IPS-15b (cell line): ENCODE results near the gene PRRT1.

ENCODE experiments used
- H3K27me3 ChIP-seq: one replicate; pipeline ENCODE4 v1.6.1; 2013; ENCODE audit warnings: low read length; ENCODE audit not compliant: control insufficient read depth, insufficient read depth
- H3K36me3 ChIP-seq: one replicate; pipeline ENCODE4 v1.6.1; 2013; ENCODE audit warnings: low read length; ENCODE audit not compliant: control insufficient read depth, insufficient read depth
- H3K4me1 ChIP-seq: one replicate; pipeline ENCODE4 v1.6.1; 2013; ENCODE audit warnings: mild to moderate bottlenecking, low read length; ENCODE audit not compliant: control insufficient read depth, insufficient read depth
- H3K4me3 ChIP-seq: one replicate; pipeline ENCODE4 v1.5.1; 2013; ENCODE audit warnings: low read depth, low read length
- H3K9ac ChIP-seq: one replicate; pipeline ENCODE4 v1.6.1; 2013; ENCODE audit warnings: low read depth, mild to moderate bottlenecking, low read length
- H3K9me3 ChIP-seq: one replicate; pipeline ENCODE4 v1.6.1; 2013; ENCODE audit warnings: mild to moderate bottlenecking, low read length; ENCODE audit not compliant: control insufficient read depth, insufficient read depth

PRRT1 gene

GRCh38 chr6:32139590-32139989 lies 12.1 kb downstream of the PRRT1 start:
- Histone ChIP-seq H3K4me1 (no peaks in the 10 kb centered on the region), H3K4me3 (no peak overlapping the region), H3K9ac (no peak overlapping the region), H3K36me3 (no peaks in the 10 kb centered on the region), H3K9me3 (no peaks in the 10 kb centered on the region), H3K27me3 (peaks cover 2% of the 10 kb centered on the region)

- Histone ChIP-seq H3K4me1 (no peaks in the 10 kb centered on the region), H3K36me3 (no peaks in the 10 kb centered on the region), H3K4me3 (no peak overlapping the region), H3K9ac (no peak overlapping the region), H3K9me3 (no peaks in the 10 kb centered on the region), H3K27me3 (peaks cover 2% of the 10 kb centered on the region)
Measured at GRCh38 chr6:32137454-32137853, 14.3 kb downstream of the PRRT1 start.

GRCh38 chr6:32133786-32134185 lies 18.0 kb downstream of the PRRT1 start:
- Histone ChIP-seq H3K9ac (no peak overlapping the region), H3K27me3 (peaks cover 2% of the 10 kb centered on the region), H3K4me1 (no peaks in the 10 kb centered on the region), H3K4me3 (no peak overlapping the region), H3K36me3 (no peaks in the 10 kb centered on the region), H3K9me3 (no peaks in the 10 kb centered on the region)

GRCh38 chr6:32132110-32132509 lies 19.6 kb downstream of the PRRT1 start:
- Histone ChIP-seq H3K9me3 (no peaks in the 10 kb centered on the region), H3K27me3 (peaks cover 2% of the 10 kb centered on the region), H3K4me3 (no peak overlapping the region), H3K4me1 (no peaks in the 10 kb centered on the region), H3K9ac (no peak overlapping the region), H3K36me3 (no peaks in the 10 kb centered on the region)

- Histone ChIP-seq H3K27me3 (peaks cover 2% of the 10 kb centered on the region), H3K9me3 (no peaks in the 10 kb centered on the region), H3K36me3 (no peaks in the 10 kb centered on the region), H3K4me3 (no peak overlapping the region), H3K9ac (no peak overlapping the region), H3K4me1 (no peaks in the 10 kb centered on the region)
Measured at GRCh38 chr6:32131439-32131948, 20.2 kb downstream of the PRRT1 start.

GRCh38 chr6:32129297-32130088 lies 22.2 kb downstream of the PRRT1 start:
- Histone ChIP-seq H3K4me3 (peak overlapping the region; percentile 69), H3K9me3 (no peaks in the 10 kb centered on the region), H3K9ac (peak overlapping the region; percentile 37), H3K4me1 (no peaks in the 10 kb centered on the region), H3K36me3 (peaks cover 2% of the 10 kb centered on the region), H3K27me3 (no peaks in the 10 kb centered on the region)

- Histone ChIP-seq H3K9ac (no peak overlapping the region), H3K27me3 (no peaks in the 10 kb centered on the region), H3K4me3 (peak overlapping the region; percentile 69), H3K9me3 (no peaks in the 10 kb centered on the region), H3K4me1 (no peaks in the 10 kb centered on the region), H3K36me3 (peaks cover 5% of the 10 kb centered on the region)
Measured at GRCh38 chr6:32128751-32129296, 22.9 kb downstream of the PRRT1 start.

GRCh38 chr6:32127717-32128592 lies 23.8 kb downstream of the PRRT1 start, which contains the start of gene ATF6B:
TSS of gene ATF6B (minus strand) at chr6:32128246. CDS start at chr6:32128207, 39 bp downstream.
- H3K27me3 ChIP-seq = no peaks in the 10 kb centered on the region
- peaks cover 5% of the 10 kb centered on the region for H3K36me3 ChIP-seq
- H3K4me3 ChIP-seq = peak within 1 kb of the TSS; percentile 100
- no peaks in the 10 kb centered on the region for H3K4me1 ChIP-seq
- peak within 1 kb of the TSS; percentile 98 for H3K9ac ChIP-seq
- no peaks in the 10 kb centered on the region for H3K9me3 ChIP-seq

GRCh38 chr6:32127409-32127716 lies 24.4 kb downstream of the PRRT1 start:
- H3K4me1 ChIP-seq = no peaks in the 10 kb centered on the region
- peak overlapping the region; percentile 100 for H3K4me3 ChIP-seq
- H3K9me3 ChIP-seq = no peaks in the 10 kb centered on the region
- H3K27me3 ChIP-seq = no peaks in the 10 kb centered on the region
- H3K9ac ChIP-seq = no peak overlapping the region
- H3K36me3 ChIP-seq = peaks cover 5% of the 10 kb centered on the region

- H3K4me1 ChIP-seq = no peaks in the 10 kb centered on the region
Measured at GRCh38 chr6:32126880-32127279, 24.9 kb downstream of the PRRT1 start.

GRCh38 chr6:32123681-32124080 lies 28.1 kb downstream of the PRRT1 start:
- H3K9ac ChIP-seq = no peak overlapping the region
- no peak overlapping the region for H3K4me3 ChIP-seq
- H3K27me3 ChIP-seq = no peaks in the 10 kb centered on the region
- H3K9me3 ChIP-seq = no peaks in the 10 kb centered on the region
- no peaks in the 10 kb centered on the region for H3K4me1 ChIP-seq
- H3K36me3 ChIP-seq = peaks cover 11% of the 10 kb centered on the region

More at GRCh38 chr6:32126880-32127279, 24.9 kb downstream of the PRRT1 start:
- Histone ChIP-seq H3K9me3 (no peaks in the 10 kb centered on the region), H3K27me3 (no peaks in the 10 kb centered on the region), H3K4me3 (peak overlapping the region; percentile 100), H3K36me3 (peaks cover 5% of the 10 kb centered on the region), H3K9ac (no peak overlapping the region)
